HEK293 (cell line): ENCODE measurements around the gene NPW.

Experiments used
- CTCF ChIA-PET: fragments of 350-600 bp; formaldehyde crosslinking; extraction: SDS; loops from one replicate; lab custom pipeline; 2021; ENCODE audit warnings: antibody characterized with exemption; lab: Yijun Ruan, JAX
- POLR2A ChIA-PET: fragments of 300-600 bp; formaldehyde crosslinking; extraction: SDS; loops from one replicate; lab custom pipeline; 2020; ENCODE audit warnings: antibody characterized with exemption, inconsistent platforms; lab: Yijun Ruan, JAX
- H3K27ac ChIP-seq: fragments of 200-500 bp; sonication (Bioruptor generic); 2 replicates; pipeline ENCODE4 v1.5.1; 2014; ENCODE audit warnings: low read depth, low read length, control low read depth, inconsistent platforms; ENCODE audit errors: extremely low read depth
- H3K36me3 ChIP-seq, 2 experiments: fragments of 200-500 bp in 1 of 2; sonication (Bioruptor generic) in 1 of 2; 1 replicate in 1 of 2; 2 replicates in 1 of 2; pipeline ENCODE4 v1.5.1; 2014 to 2017; ENCODE audit warnings: inconsistent platforms in 2 of 2, low read length in 2 of 2; ENCODE audit not compliant: control insufficient read depth in 2 of 2, insufficient read depth in 1 of 2
- H3K4me1 ChIP-seq: fragments of 200-500 bp; sonication (Bioruptor generic); 2 replicates; pipeline ENCODE4 v1.5.1; 2014; ENCODE audit warnings: mild to moderate bottlenecking, low read length, inconsistent platforms; ENCODE audit not compliant: control insufficient read depth, insufficient read depth
- H3K4me3 ChIP-seq: 2 replicates; pipeline ENCODE4 v1.5.1; 2011; ENCODE audit warnings: low read depth, mild to moderate bottlenecking, control low read depth, low read length, moderate library complexity
- H3K9me3 ChIP-seq: fragments of 200-500 bp; sonication (Bioruptor generic); 2 replicates; pipeline ENCODE4 v1.5.1; 2014; ENCODE audit warnings: low read depth, low read length, inconsistent platforms; ENCODE audit not compliant: control insufficient read depth, insufficient read depth
- BCL11B ChIP-seq: fragments of 450-650 bp; formaldehyde crosslinking; IDR thresholded peaks from 2 replicates; pipeline ENCODE4 v1.5.1; 2016; ENCODE audit warnings: low read depth, missing biosample characterization, missing genetic modification characterization
- BCL6B ChIP-seq: fragments of 450-650 bp; formaldehyde crosslinking; IDR thresholded peaks from 2 replicates; pipeline ENCODE4 v1.5.1; 2017; ENCODE audit warnings: missing biosample characterization, missing genetic modification characterization
- HIC1 ChIP-seq: fragments of 450-650 bp; formaldehyde crosslinking; IDR thresholded peaks from 2 replicates; pipeline ENCODE4 v1.5.1; 2016; ENCODE audit warnings: missing biosample characterization, missing genetic modification characterization
- KLF1 ChIP-seq: fragments of 450-650 bp; formaldehyde crosslinking; IDR thresholded peaks from 2 replicates; pipeline ENCODE4 v1.5.1; 2016; ENCODE audit warnings: missing biosample characterization, missing genetic modification characterization
- KLF8 ChIP-seq: fragments of 450-650 bp; formaldehyde crosslinking; IDR thresholded peaks from 2 replicates; pipeline ENCODE4 v1.5.1; 2016; ENCODE audit warnings: missing biosample characterization, missing genetic modification characterization
- OVOL3 ChIP-seq: fragments of 450-650 bp; formaldehyde crosslinking; IDR thresholded peaks from 2 replicates; pipeline ENCODE4 v1.5.1; 2016; ENCODE audit warnings: missing biosample characterization, missing genetic modification characterization
- PRDM6 ChIP-seq: fragments of 450-650 bp; formaldehyde crosslinking; IDR thresholded peaks from 2 replicates; pipeline ENCODE4 v1.5.1; 2017; ENCODE audit warnings: missing biosample characterization, missing genetic modification characterization
- ZNF132 ChIP-seq: fragments of 450-650 bp; formaldehyde crosslinking; IDR thresholded peaks from 2 replicates; pipeline ENCODE4 v1.5.1; 2017; ENCODE audit warnings: missing biosample characterization, missing genetic modification characterization, borderline replicate concordance
- ZNF174 ChIP-seq: fragments of 450-650 bp; formaldehyde crosslinking; IDR thresholded peaks from 2 replicates; pipeline ENCODE4 v1.5.0; 2017; ENCODE audit warnings: missing biosample characterization, mild to moderate bottlenecking, missing genetic modification characterization
- ZNF311 ChIP-seq: fragments of 450-650 bp; formaldehyde crosslinking; IDR thresholded peaks from 2 replicates; pipeline ENCODE4 v1.5.1; 2017; ENCODE audit warnings: missing biosample characterization, missing genetic modification characterization, borderline replicate concordance
- ZNF37A ChIP-seq: fragments of 450-650 bp; IDR thresholded peaks from 2 replicates; pipeline ENCODE4 v1.5.1; 2018; ENCODE audit warnings: missing biosample characterization, missing genetic modification characterization
- ZNF394 ChIP-seq: fragments of 450-650 bp; formaldehyde crosslinking; IDR thresholded peaks from 2 replicates; pipeline ENCODE4 v1.5.1; 2016; ENCODE audit warnings: missing biosample characterization, missing genetic modification characterization, mild to moderate bottlenecking, moderate library complexity, borderline replicate concordance
- ZNF529 ChIP-seq: fragments of 450-650 bp; formaldehyde crosslinking; IDR thresholded peaks from 2 replicates; pipeline ENCODE4 v1.5.1; 2017; ENCODE audit warnings: missing genetic modification characterization, missing biosample characterization; ENCODE audit not compliant: insufficient replicate concordance
- ZNF558 ChIP-seq: fragments of 450-650 bp; formaldehyde crosslinking; IDR thresholded peaks from 2 replicates; pipeline ENCODE4 v1.5.1; 2016; ENCODE audit warnings: missing biosample characterization, missing genetic modification characterization
- ZNF664 ChIP-seq: fragments of 450-650 bp; formaldehyde crosslinking; IDR thresholded peaks from 2 replicates; pipeline ENCODE4 v1.5.1; 2016; ENCODE audit warnings: missing biosample characterization, missing genetic modification characterization

NPW gene

GRCh38 chr16:1991588-1991947, 28.0 kb upstream of the NPW start:
- H3K4me1 ChIP-seq: peaks cover 3% of the 10 kb centered on the region
- no peaks in the 10 kb centered on the region for H3K9me3 ChIP-seq
- TF ChIP-seq PRDM6 (tag by site-specific recombination) (no peak), ZNF37A (no peak), ZNF664 (tag by site-specific recombination) (peak; percentile 93), ZNF394 (no peak), BCL6B (tag by site-specific recombination) (no peak), ZNF132 (tag by site-specific recombination) (no peak)
- no peak overlapping the region for H3K27ac ChIP-seq
- H3K4me3 ChIP-seq: no peak overlapping the region
- H3K36me3 ChIP-seq: peaks cover 0 to 7% of the 10 kb centered on the region in 2 experiments; a peak in 2 of 3 replicates
- CTCF ChIA-PET: interaction anchor here (1.6 kb wide), 1 partner anchor 12 kb away, joined by 8 read pairs; no protein-coding TSS in a partner anchor
- POLR2A ChIA-PET: interaction anchor here (0.5 to 1.7 kb wide), 6 partner anchors 9 to 895 kb away, joined by 3 to 7 read pairs (median 6); partner anchors contain the start of genes RPS2 and TRAF7

DNA sequence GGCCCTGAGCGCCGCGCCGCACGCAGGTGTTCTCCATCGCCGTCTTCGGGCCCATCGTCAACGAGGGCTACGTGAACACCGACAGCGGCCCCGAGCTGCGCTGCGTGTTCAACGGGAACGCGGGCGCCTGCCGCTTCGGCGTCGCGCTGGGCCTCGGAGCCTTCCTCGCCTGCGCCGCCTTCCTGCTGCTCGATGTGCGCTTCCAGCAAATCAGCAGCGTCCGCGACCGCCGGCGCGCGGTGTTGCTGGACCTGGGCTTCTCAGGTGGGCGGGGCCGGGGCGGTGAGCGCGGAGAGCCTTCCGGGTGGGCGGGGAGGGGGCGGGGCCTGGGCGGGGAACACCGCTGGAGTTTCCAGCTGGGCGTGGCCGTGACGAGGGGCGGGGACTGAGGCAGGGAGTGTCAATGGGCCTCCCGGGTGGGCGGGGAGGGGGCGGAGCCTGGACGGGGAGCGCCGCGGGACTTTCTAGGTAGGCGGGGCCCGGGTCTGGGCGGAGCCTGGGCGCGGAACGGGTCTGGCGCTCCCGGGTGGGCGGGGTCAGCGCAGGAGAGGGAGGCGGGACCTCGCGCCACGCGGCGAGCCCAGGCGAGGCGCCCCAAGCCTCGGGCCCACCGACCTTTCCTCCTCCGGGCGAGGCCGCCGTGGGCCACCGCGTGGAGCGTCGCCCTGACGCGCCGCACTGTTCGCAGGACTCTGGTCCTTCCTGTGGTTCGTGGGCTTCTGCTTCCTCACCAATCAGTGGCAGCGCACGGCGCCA, 27.5 kb upstream of the NPW start:
- no peak overlapping the region for H3K27ac ChIP-seq
- POLR2A ChIA-PET: interaction anchor here (0.5 to 1.3 kb wide), 4 partner anchors 8 to 895 kb away, joined by 4 to 7 read pairs (median 6); partner anchors contain the start of genes RPS2 and TRAF7
- TF ChIP-seq OVOL3 (no peak), KLF8 (tag by site-specific recombination) (0 out of 2 replicates have a peak, but pooled peaks have one; percentile 20), KLF1 (tag by site-specific recombination) (peak; percentile 61)
- H3K4me3 ChIP-seq: no peak overlapping the region
- H3K36me3 ChIP-seq: peaks cover 0 to 7% of the 10 kb centered on the region in 2 experiments; a peak in 2 of 3 replicates
- CTCF ChIA-PET: interaction anchor here (3.8 kb wide), 1 partner anchor 11 kb away, joined by 39 read pairs; no protein-coding TSS in a partner anchor
- peaks cover 3% of the 10 kb centered on the region for H3K4me1 ChIP-seq
- H3K9me3 ChIP-seq: no peaks in the 10 kb centered on the region

- H3K27ac ChIP-seq: no peak overlapping the region
- ChIA-PET POLR2A (interaction anchor here (0.9 to 1.5 kb wide), 3 partner anchors 28 to 163 kb away, joined by 5 to 7 read pairs (median 5); partner anchors contain the start of genes RPS2 and TRAF7), CTCF (interaction anchor here (3.8 kb wide), 1 partner anchor 10 kb away, joined by 39 read pairs; no protein-coding TSS in a partner anchor)
These were observed 26.8 kb upstream of the NPW start for GRCh38 chr16:1992704-1993317.

More at GRCh38 chr16:1992704-1993317, 26.8 kb upstream of the NPW start:
- Histone ChIP-seq H3K4me3 (no peak overlapping the region), H3K9me3 (no peaks in the 10 kb centered on the region), H3K36me3 (peaks cover 0 to 12% of the 10 kb centered on the region in 2 experiments; a peak in 2 of 3 replicates), H3K4me1 (peaks cover 3% of the 10 kb centered on the region)
- TF ChIP-seq ZNF558 (tag by site-specific recombination): no peak
- no peak for TF ChIP-seq ZNF529 (tag by site-specific recombination)
- TF ChIP-seq ZNF311 (tag by site-specific recombination): no peak
- peak; percentile 71; the same call in 1 of the 2 replicates for TF ChIP-seq HIC1
- TF ChIP-seq ZNF174 (tag by site-specific recombination): no peak
- TF ChIP-seq BCL11B (tag by site-specific recombination): peak; percentile 56; the same call in 1 of the 2 replicates
